ENCODE measurements around the gene PHACTR1. TPM values are rescaled to one million over a fixed set of nuclear protein-coding genes. Genes with fewer than 3 reads are reported as not detected.

PHACTR1 gene
- total RNA-seq, 2 donors from 2014 or later, result 2.8 to 6.3 TPM

DNA sequence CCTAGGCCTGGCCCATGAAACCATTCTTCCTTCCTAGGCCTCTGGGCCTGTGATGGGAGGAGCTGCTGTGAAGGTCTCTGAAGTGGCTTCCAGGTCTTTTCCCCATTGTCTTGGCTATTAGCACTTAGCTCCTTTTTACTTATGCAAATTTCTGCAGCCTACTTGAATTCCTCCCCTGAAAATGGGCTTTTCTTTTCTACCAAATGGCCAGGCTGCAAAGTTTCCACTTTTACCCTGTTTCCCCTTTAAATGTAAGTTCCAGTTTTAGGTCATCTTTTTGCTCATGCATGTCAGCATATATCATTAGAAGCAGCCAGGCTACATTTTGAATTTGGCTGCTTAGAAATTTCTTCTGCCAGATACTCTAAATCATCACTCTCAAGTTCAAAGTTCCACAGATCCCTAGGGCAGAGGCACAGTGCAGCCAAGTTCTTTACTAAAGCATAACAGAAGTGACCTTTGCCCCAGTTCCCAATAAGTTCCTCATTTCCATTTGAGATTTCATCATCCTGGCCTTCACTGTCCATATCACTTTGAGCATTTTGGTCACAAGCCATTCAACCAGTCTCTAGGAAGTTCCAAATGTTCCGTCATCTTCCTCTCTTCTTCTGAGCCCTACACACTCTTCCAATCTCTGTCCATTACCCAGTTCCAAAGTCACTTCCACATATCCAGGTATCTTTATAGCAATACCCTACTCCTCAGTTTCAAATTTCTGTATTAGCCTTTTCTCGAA lies 539.9 kb downstream of the PHACTR1 start:
- WGBS, 2 experiments (ENCODE audit: insufficient coverage in 1 of 2, insufficient read length in 1 of 2), result 93 to 100% methylated on average over 1 to 2 of the region's 2 CpGs
- Histone ChIP-seq H3K9me3 (ENCODE audit: control insufficient read depth, low read length) (peaks cover 10% of the 10 kb centered on the region), H3K36me3 (ENCODE audit: control insufficient read depth, insufficient read depth, low read length) (peaks cover 16% of the 10 kb centered on the region), H3K27me3 (ENCODE audit: control insufficient read depth, insufficient read depth, low read length, poor library complexity, severe bottlenecking) (no peaks in the 10 kb centered on the region), H3K4me3 (ENCODE audit: low read length) (no peak overlapping the region), H3K4me1 (ENCODE audit: control insufficient read depth, insufficient read depth, low read length) (no peaks in the 10 kb centered on the region), H3K27ac (ENCODE audit: low read depth, low read length) (no peak overlapping the region), H3K9ac (ENCODE audit: extremely low read depth, low read length, poor library complexity, severe bottlenecking) (no peak overlapping the region)
- Mint-ChIP-seq H3K4me1 (peaks cover under 1% of the 10 kb centered on the region), H3K4me3 (no peak overlapping the region), H3K27ac (no peak overlapping the region), H3K36me3 (ENCODE audit: low read depth) (peaks cover 20% of the 10 kb centered on the region), H3K27me3 (ENCODE audit: insufficient read depth) (no peaks in the 10 kb centered on the region), H3K9me3 (peaks cover 26% of the 10 kb centered on the region)
- no peak for DNase-seq
- TF ChIP-seq, protein P1, sequence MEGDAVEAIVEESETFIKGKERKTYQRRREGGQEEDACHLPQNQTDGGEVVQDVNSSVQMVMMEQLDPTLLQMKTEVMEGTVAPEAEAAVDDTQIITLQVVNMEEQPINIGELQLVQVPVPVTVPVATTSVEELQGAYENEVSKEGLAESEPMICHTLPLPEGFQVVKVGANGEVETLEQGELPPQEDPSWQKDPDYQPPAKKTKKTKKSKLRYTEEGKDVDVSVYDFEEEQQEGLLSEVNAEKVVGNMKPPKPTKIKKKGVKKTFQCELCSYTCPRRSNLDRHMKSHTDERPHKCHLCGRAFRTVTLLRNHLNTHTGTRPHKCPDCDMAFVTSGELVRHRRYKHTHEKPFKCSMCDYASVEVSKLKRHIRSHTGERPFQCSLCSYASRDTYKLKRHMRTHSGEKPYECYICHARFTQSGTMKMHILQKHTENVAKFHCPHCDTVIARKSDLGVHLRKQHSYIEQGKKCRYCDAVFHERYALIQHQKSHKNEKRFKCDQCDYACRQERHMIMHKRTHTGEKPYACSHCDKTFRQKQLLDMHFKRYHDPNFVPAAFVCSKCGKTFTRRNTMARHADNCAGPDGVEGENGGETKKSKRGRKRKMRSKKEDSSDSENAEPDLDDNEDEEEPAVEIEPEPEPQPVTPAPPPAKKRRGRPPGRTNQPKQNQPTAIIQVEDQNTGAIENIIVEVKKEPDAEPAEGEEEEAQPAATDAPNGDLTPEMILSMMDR (conservative IDR thresholded peaks at IDR 0.05), result no peak

DNA sequence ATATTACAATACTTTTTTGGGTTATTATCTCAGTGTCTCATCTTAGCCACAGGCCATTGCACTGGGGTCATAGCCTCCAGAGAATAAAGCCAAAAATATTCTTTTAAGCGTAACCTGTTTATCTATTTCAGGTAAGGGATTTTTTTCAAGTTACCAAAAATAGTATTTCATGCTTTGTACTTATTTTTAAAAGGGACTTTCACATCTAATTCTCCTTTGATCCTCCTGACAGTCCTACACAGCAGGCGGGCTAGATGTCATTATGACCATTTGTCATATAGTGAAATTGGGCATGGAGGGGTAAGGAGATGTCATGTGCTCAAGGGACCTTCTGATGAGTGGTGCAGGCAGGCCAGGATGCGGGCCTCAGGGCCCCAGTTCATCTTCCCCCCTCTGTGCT lies 542.8 kb downstream of the PHACTR1 start:
- Histone ChIP-seq H3K9me3 (ENCODE audit: control insufficient read depth, low read length) (peaks cover 8% of the 10 kb centered on the region), H3K36me3 (ENCODE audit: control insufficient read depth, insufficient read depth, low read length) (peaks cover 15% of the 10 kb centered on the region), H3K27ac (ENCODE audit: low read depth, low read length) (no peak overlapping the region), H3K4me1 (ENCODE audit: control insufficient read depth, insufficient read depth, low read length) (no peaks in the 10 kb centered on the region), H3K9ac (ENCODE audit: extremely low read depth, low read length, poor library complexity, severe bottlenecking) (no peak overlapping the region), H3K4me3 (ENCODE audit: low read length) (no peak overlapping the region), H3K27me3 (ENCODE audit: control insufficient read depth, insufficient read depth, low read length, poor library complexity, severe bottlenecking) (no peaks in the 10 kb centered on the region)
- Mint-ChIP-seq H3K27ac (no peak overlapping the region), H3K9me3 (peaks cover 24% of the 10 kb centered on the region), H3K27me3 (ENCODE audit: insufficient read depth) (no peaks in the 10 kb centered on the region), H3K4me3 (no peak overlapping the region), H3K36me3 (ENCODE audit: low read depth) (peaks cover 18% of the 10 kb centered on the region), H3K4me1 (no peaks in the 10 kb centered on the region)
- DNase-seq, result no peak
- TF ChIP-seq, protein P1 (conservative IDR thresholded peaks at IDR 0.05), result no peak
- 96 to 100% methylated on average over 1 to 3 of the region's 3 CpGs for WGBS, 2 experiments (ENCODE audit: insufficient coverage in 1 of 2, insufficient read length in 1 of 2)

DNA sequence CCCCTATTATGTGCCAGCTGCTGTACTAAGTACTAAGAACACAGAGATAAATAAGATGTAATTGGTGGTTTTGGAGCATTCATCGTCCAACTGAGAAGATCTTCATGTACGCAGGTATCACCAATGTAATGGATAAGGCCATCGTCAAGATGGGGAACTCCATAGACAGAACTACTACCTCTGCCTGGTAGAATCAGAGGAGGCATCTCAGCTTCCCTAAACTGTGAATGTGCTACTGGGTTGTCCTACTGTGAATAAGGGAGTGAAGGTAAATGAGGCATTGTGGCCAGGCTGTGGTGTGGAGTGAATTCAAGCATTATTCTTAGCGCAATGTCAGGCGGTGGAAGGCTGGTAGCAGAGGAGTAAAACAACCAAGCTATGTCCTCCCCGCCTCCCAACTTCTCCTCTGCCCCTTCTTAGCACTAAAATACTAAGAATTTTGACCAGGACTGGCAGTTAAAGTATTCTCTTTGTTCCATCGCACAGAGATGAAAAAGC lies 543.6 kb downstream of the PHACTR1 start:
- Mint-ChIP-seq H3K27ac (no peak overlapping the region), H3K9me3 (peaks cover 18% of the 10 kb centered on the region)
- TF ChIP-seq, protein P1 (conservative IDR thresholded peaks at IDR 0.05), result no peak

More for the DNA sequence above, 543.6 kb downstream of the PHACTR1 start:
- Histone ChIP-seq H3K27ac (ENCODE audit: low read depth, low read length) (no peak overlapping the region), H3K27me3 (ENCODE audit: control insufficient read depth, insufficient read depth, low read length, poor library complexity, severe bottlenecking) (no peaks in the 10 kb centered on the region), H3K9ac (ENCODE audit: extremely low read depth, low read length, poor library complexity, severe bottlenecking) (no peak overlapping the region), H3K36me3 (ENCODE audit: control insufficient read depth, insufficient read depth, low read length) (peaks cover 10% of the 10 kb centered on the region), H3K4me3 (ENCODE audit: low read length) (no peak overlapping the region), H3K4me1 (ENCODE audit: control insufficient read depth, insufficient read depth, low read length) (no peaks in the 10 kb centered on the region), H3K9me3 (ENCODE audit: control insufficient read depth, low read length) (peaks cover 6% of the 10 kb centered on the region)
- no peak overlapping the region for H3K4me3 Mint-ChIP-seq
- peaks cover 13% of the 10 kb centered on the region for H3K36me3 Mint-ChIP-seq (ENCODE audit: low read depth)
- DNase-seq, result no peak
- no peaks in the 10 kb centered on the region for H3K27me3 Mint-ChIP-seq (ENCODE audit: insufficient read depth)
- WGBS, 2 experiments (ENCODE audit: insufficient coverage in 1 of 2, insufficient read length in 1 of 2), result 93 to 94% methylated on average over 7 of the region's 7 CpGs
- H3K4me1 Mint-ChIP-seq, result no peaks in the 10 kb centered on the region
